HepG2 (cell line): ENCODE measurements around the gene KDM7A. TPM values are rescaled to one million over a fixed set of nuclear protein-coding genes. Genes with fewer than 3 reads are reported as not detected.

Experiments used
- BRCA1 ChIP-seq: sonication (generic); formaldehyde crosslinking; IDR thresholded peaks from 2 replicates; pipeline ENCODE4 v1.4.0; 2020; ENCODE audit warnings: missing genetic modification reagents
- CCAR2 ChIP-seq: fragments of 200-400 bp; formaldehyde crosslinking; optimal IDR thresholded peaks from 2 replicates; pipeline ENCODE3; 2018; ENCODE audit warnings: low read depth, mild to moderate bottlenecking, low read length, moderate library complexity
- CREM ChIP-seq, 2 experiments: sonication (generic) in 1 of 2; formaldehyde crosslinking in 1 of 2; IDR thresholded peaks; 2 replicates each; pipeline versions ENCODE4 v1.4.0 to v1.6.1; 2016 to 2020; ENCODE audit warnings: antibody characterized with exemption in 1 of 2, mild to moderate bottlenecking in 1 of 2, missing genetic modification reagents in 1 of 2
- GATA4 ChIP-seq: sonication (generic); IDR thresholded peaks from 2 replicates; pipeline ENCODE4 v1.6.1; 2016; ENCODE audit warnings: antibody characterized with exemption, low read depth, borderline replicate concordance
- HNRNPH1 ChIP-seq: fragments of 200-400 bp; formaldehyde crosslinking; optimal IDR thresholded peaks from 2 replicates; pipeline ENCODE3; 2017; ENCODE audit warnings: mild to moderate bottlenecking, low read depth, low read length
- IKZF4 ChIP-seq: sonication (generic); formaldehyde crosslinking; IDR thresholded peaks from 2 replicates; pipeline ENCODE4 v1.5.1; 2020; ENCODE audit warnings: borderline replicate concordance, mild to moderate bottlenecking, low read depth, missing genetic modification reagents; ENCODE audit errors: not compliant biosample characterization
- KLF16 ChIP-seq, 2 experiments: sonication (generic) in 1 of 2; formaldehyde crosslinking in 1 of 2; IDR thresholded peaks; 2 replicates each; pipeline versions ENCODE4 v1.6.1 to v1.8.0; 2016 to 2023; ENCODE audit warnings: missing genetic modification reagents in 2 of 2, missing compliant biosample characterization in 1 of 2
- MIXL1 ChIP-seq: IDR thresholded peaks from 2 replicates; pipeline ENCODE4 v1.6.1; 2016
- MTA3 ChIP-seq: sonication (generic); formaldehyde crosslinking; IDR thresholded peaks from 2 replicates; pipeline ENCODE4 v1.4.0; 2020; ENCODE audit warnings: missing genetic modification reagents
- MTF2 ChIP-seq: sonication (generic); formaldehyde crosslinking; IDR thresholded peaks from 2 replicates; pipeline ENCODE4 v1.5.0; 2020; ENCODE audit warnings: missing genetic modification reagents, borderline replicate concordance
- NONO ChIP-seq, 2 experiments: fragments of 450-650 bp in 1 of 2; sonication (generic) in 1 of 2; formaldehyde crosslinking in 1 of 2; IDR thresholded peaks in 1 of 2; conservative IDR thresholded peaks in 1 of 2; 2 replicates each; pipeline versions ENCODE4 v1.6.1 to v1.8.0; 2017 to 2022; ENCODE audit warnings: mild to moderate bottlenecking in 1 of 2, missing genetic modification reagents in 1 of 2, moderate library complexity in 1 of 2
- RBM39 ChIP-seq: fragments of 200-400 bp; formaldehyde crosslinking; IDR thresholded peaks from one replicate; pipeline ENCODE4 v1.6.1; 2018; ENCODE audit warnings: antibody characterized with exemption, mild to moderate bottlenecking, low read depth, low read length; ENCODE audit not compliant: poor library complexity, severe bottlenecking
- REPIN1 ChIP-seq: sonication (generic); formaldehyde crosslinking; IDR thresholded peaks from 2 replicates; pipeline ENCODE4 v1.8.0; 2022; ENCODE audit warnings: missing genetic modification reagents, low read depth, mild to moderate bottlenecking, borderline replicate concordance
- SP4 ChIP-seq: sonication (generic); formaldehyde crosslinking; IDR thresholded peaks from 2 replicates; pipeline ENCODE4 v1.8.1; 2023; ENCODE audit warnings: mild to moderate bottlenecking, missing genetic modification reagents
- THYN1 ChIP-seq: sonication (generic); formaldehyde crosslinking; IDR thresholded peaks from 2 replicates; pipeline ENCODE4 v1.8.1; 2023; ENCODE audit warnings: low read depth, mild to moderate bottlenecking, moderate library complexity, missing genetic modification reagents, borderline replicate concordance
- TOE1 ChIP-seq: sonication (generic); formaldehyde crosslinking; IDR thresholded peaks from 2 replicates; pipeline ENCODE4 v1.4.0; 2020; ENCODE audit warnings: mild to moderate bottlenecking, missing genetic modification reagents
- XBP1 ChIP-seq: sonication (generic); formaldehyde crosslinking; IDR thresholded peaks from 2 replicates; pipeline ENCODE4 v1.5.0; 2020; ENCODE audit warnings: missing genetic modification reagents
- ZNF484 ChIP-seq: sonication (generic); formaldehyde crosslinking; IDR thresholded peaks from 2 replicates; pipeline ENCODE4 v1.5.1; 2020; ENCODE audit warnings: mild to moderate bottlenecking, low read depth, missing genetic modification reagents, borderline replicate concordance
- ZNF572 ChIP-seq: sonication (generic); formaldehyde crosslinking; IDR thresholded peaks from 2 replicates; pipeline ENCODE4 v1.5.1; 2020; ENCODE audit warnings: mild to moderate bottlenecking, missing genetic modification reagents
- polyA plus RNA-seq, 8 experiments: library from polyadenylated mRNA; depleted of rRNA in 3 of 8; stranded (reverse) in 7 of 8; unstranded in 1 of 8; fragments of >200 nt; fragmentation: Illumina TruSeq in 4 of 8; extraction: Trizol in 4 of 8; gene quantifications; 2 replicates each; pipeline versions ENCODE4 v1.2.1 to v1.2.3, GENCODE V29; 2011 to 2016; ENCODE audit warnings: low read depth in 4 of 8, missing spikeins in 1 of 8, mixed read lengths in 1 of 8; ENCODE audit not compliant: insufficient read depth in 1 of 8
- total RNA-seq, 5 experiments: library from RNA; depleted of rRNA; stranded (reverse); fragments of >200 nt; fragmentation: Illumina TruSeq; extraction: Trizol; gene quantifications; 2 replicates each; pipeline ENCODE4 v1.2.3, GENCODE V29; 2016; ENCODE audit warnings: low read depth in 1 of 5
- TF ChIP-seq, protein P1 (sequence below): sonication (generic); formaldehyde crosslinking; conservative IDR thresholded peaks from 2 replicates; pipeline ENCODE4 v1.8.1; 2023; ENCODE audit warnings: missing genetic modification reagents
- TF ChIP-seq, protein P2 (sequence below): sonication (generic); formaldehyde crosslinking; IDR thresholded peaks from 2 replicates; pipeline ENCODE4 v1.4.0; 2020; ENCODE audit warnings: missing genetic modification reagents
- TF ChIP-seq, protein P3 (sequence below): IDR thresholded peaks from 2 replicates; pipeline ENCODE4 v1.6.1; 2016; ENCODE audit warnings: missing compliant biosample characterization, missing genetic modification reagents, borderline replicate concordance

KDM7A gene
- total and polyA plus RNA-seq, 2 of the 13 experiments (the other 11 are each of a cell fraction or from before 2014, with no cell fraction given) = 10.8 to 16.8 TPM

DNA sequence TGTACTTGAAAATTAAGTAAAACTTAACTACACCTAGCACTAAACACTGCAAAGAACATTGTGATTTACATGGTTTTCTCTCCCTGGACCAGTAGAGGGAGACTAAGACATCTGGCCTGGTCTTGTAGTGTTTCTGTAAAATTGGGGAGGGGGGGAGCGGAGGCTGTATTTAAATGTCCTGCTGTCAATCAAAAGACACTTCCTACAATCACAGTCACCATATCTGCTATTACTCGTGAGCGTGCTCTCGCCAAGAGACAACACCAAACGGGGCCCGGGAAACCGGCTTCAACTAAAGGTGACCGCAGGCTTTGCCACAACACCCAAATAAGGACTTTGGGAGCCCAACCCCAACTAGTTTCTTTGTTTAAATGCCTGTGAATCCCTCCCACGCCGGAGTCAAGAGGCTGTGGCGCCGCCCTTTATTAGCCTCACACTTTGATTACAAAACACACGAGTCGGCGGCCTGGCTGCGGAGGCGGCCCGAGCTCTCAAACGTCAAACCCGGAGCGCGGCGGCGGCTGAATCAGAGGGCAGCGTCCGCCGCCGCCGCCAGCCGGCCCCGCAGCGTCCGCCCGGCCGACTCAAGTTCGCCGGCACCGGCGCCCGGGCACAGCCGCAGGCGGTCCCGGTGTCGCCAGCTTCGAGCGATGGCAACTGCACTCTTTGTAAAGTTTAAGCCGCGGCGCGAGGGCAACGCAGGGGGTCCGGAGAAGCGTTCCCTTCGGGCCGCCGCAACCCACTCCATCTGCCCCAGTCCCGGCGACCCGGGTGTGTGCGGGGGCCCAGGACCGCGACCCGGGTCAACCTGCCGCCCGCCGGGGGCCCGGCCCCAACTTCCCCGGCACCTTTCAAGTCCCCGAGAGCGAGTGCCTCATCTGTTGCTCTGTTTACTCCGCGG lies 1.3 kb downstream of the KDM7A start (continued):
- TF ChIP-seq GATA4 (peak; percentile 28; the same call in 1 of the 2 replicates), THYN1 (CRISPR knock-in tag) (no peak), IKZF4 (no peak), TOE1 (CRISPR knock-in tag) (no peak), BRCA1 (CRISPR knock-in tag) (no peak), XBP1 (CRISPR knock-in tag) (no peak), MTA3 (CRISPR knock-in tag) (no peak), KLF16 (CRISPR knock-in tag; IDR thresholded peaks at IDR 0.05) (peak in 1 of 2 experiments; percentile 67; a peak in 2 of 4 replicates), MTF2 (CRISPR knock-in tag) (no peak), SP4 (CRISPR knock-in tag) (no peak), NONO (IDR thresholded peaks at IDR 0.05) (no peak), NONO (CRISPR knock-in tag; conservative IDR thresholded peaks at IDR 0.05) (no peak), RBM39 (peak; percentile 43), CREM (IDR thresholded peaks at IDR 0.05) (0 out of 2 replicates have a peak, but pooled peaks have one; percentile 27), CREM (CRISPR knock-in tag; IDR thresholded peaks at IDR 0.05) (no peak), CCAR2 (no peak), ZNF572 (CRISPR knock-in tag) (no peak), HNRNPH1 (no peak), ZNF484 (CRISPR knock-in tag) (no peak), MIXL1 (CRISPR knock-in tag) (peak; percentile 66; the same call in 1 of the 2 replicates), REPIN1 (CRISPR knock-in tag) (no peak)
- TF ChIP-seq, protein P1, sequence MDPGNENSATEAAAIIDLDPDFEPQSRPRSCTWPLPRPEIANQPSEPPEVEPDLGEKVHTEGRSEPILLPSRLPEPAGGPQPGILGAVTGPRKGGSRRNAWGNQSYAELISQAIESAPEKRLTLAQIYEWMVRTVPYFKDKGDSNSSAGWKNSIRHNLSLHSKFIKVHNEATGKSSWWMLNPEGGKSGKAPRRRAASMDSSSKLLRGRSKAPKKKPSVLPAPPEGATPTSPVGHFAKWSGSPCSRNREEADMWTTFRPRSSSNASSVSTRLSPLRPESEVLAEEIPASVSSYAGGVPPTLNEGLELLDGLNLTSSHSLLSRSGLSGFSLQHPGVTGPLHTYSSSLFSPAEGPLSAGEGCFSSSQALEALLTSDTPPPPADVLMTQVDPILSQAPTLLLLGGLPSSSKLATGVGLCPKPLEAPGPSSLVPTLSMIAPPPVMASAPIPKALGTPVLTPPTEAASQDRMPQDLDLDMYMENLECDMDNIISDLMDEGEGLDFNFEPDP (CRISPR knock-in tag) = no peak
- TF ChIP-seq, protein P2, sequence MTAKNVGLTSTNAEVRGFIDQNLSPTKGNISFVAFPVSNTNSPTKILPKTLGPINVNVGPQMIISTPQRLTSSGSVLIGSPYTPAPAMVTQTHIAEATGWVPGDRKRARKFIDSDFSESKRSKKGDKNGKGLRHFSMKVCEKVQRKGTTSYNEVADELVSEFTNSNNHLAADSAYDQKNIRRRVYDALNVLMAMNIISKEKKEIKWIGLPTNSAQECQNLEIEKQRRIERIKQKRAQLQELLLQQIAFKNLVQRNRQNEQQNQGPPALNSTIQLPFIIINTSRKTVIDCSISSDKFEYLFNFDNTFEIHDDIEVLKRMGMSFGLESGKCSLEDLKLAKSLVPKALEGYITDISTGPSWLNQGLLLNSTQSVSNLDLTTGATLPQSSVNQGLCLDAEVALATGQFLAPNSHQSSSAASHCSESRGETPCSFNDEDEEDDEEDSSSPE (CRISPR knock-in tag) = 0 out of 2 replicates have a peak, but pooled peaks have one; percentile 8
- TF ChIP-seq, protein P3, sequence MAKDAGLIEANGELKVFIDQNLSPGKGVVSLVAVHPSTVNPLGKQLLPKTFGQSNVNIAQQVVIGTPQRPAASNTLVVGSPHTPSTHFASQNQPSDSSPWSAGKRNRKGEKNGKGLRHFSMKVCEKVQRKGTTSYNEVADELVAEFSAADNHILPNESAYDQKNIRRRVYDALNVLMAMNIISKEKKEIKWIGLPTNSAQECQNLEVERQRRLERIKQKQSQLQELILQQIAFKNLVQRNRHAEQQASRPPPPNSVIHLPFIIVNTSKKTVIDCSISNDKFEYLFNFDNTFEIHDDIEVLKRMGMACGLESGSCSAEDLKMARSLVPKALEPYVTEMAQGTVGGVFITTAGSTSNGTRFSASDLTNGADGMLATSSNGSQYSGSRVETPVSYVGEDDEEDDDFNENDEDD (CRISPR knock-in tag) = no peak
